GM12878 (cell line): ENCODE results near the gene MCF2L2. TPM values are rescaled to one million over a fixed set of nuclear protein-coding genes. Genes with fewer than 3 reads are reported as not detected.

Source experiments
- ATAC-seq: fragments of 200-7000 bp; cut with Tn5 transposase; 3 replicates; pipeline ENCODE4 v1.9.1; 2020; ENCODE audit warnings: mild to moderate bottlenecking, moderate library complexity
- BruUV-seq: library from RNA; stranded (reverse); fragments of 400-500 nt; replicated peaks from 2 replicates; lab custom pipeline; 2021; lab: Mats Ljungman, UMichigan
- CTCF ChIA-PET: fragments of 300-600 bp; sonication (Branson Sonifier 250); formaldehyde crosslinking; extraction: SDS; loops from one replicate; lab custom pipeline; 2021; ENCODE audit warnings: inconsistent platforms; lab: Yijun Ruan, JAX
- POLR2A ChIA-PET: fragments of 350-600 bp; formaldehyde crosslinking; extraction: SDS; loops from one replicate; lab custom pipeline; 2021; ENCODE audit warnings: inconsistent platforms; lab: Charles Lee
- RAD21 ChIA-PET: fragments of 300-600 bp; sonication (Branson Sonifier 250); formaldehyde crosslinking; loops from one replicate; lab custom pipeline; 2023; ENCODE audit warnings: antibody characterized with exemption; ENCODE audit not compliant: unreplicated experiment; lab: Charles Lee
- SMC1A ChIA-PET: fragments of 300-600 bp; sonication (Branson Sonifier 250); formaldehyde crosslinking; loops from one replicate; lab custom pipeline; 2023; ENCODE audit not compliant: unreplicated experiment, uncharacterized antibody; lab: Charles Lee
- DNase-seq: peaks from one replicate; pipeline ENCODE4 v3.0.0-alpha.2; 2011; ENCODE audit warnings: low read depth, low spot score
- FAIRE-seq: peaks from 3 replicates; lab custom pipeline; 2011; peaks lifted over from hg19 to GRCh38; lab: Jason Lieb, UNC
- H2AFZ ChIP-seq: 2 replicates; pipeline ENCODE4 v1.6.0; 2011; ENCODE audit warnings: low read depth, low read length, control low read depth; ENCODE audit not compliant: control insufficient read depth
- H3K27ac ChIP-seq: 2 replicates; pipeline ENCODE4 v1.5.1; 2011; ENCODE audit warnings: control low read depth; ENCODE audit not compliant: control insufficient read depth, insufficient read depth
- H3K27me3 ChIP-seq, 2 experiments: replicated peaks in 1 of 2; 2 replicates each; pipeline versions ENCODE4 v1.6.0 to v1.6.1; 2011; ENCODE audit warnings: low read length in 1 of 2; ENCODE audit not compliant: control insufficient read depth in 2 of 2, insufficient read depth in 2 of 2
- H3K36me3 ChIP-seq, 2 experiments: 2 replicates each; pipeline ENCODE4 v1.5.1; 2011; ENCODE audit warnings: low read length in 1 of 2; ENCODE audit not compliant: control insufficient read depth in 2 of 2, insufficient read depth in 2 of 2
- H3K4me1 ChIP-seq: 2 replicates; pipeline ENCODE4 v1.6.1; 2011; ENCODE audit warnings: mild to moderate bottlenecking, low read length, moderate library complexity, mixed read lengths; ENCODE audit not compliant: control insufficient read depth, insufficient read depth
- H3K4me2 ChIP-seq: 2 replicates; pipeline ENCODE4 v1.6.0; 2011; ENCODE audit warnings: control low read depth; ENCODE audit not compliant: control insufficient read depth, insufficient read depth
- H3K4me3 ChIP-seq: fragments of 200-600 bp; sonication (generic); 2 replicates; pipeline ENCODE4 v1.5.1; 2016
- H3K79me2 ChIP-seq: 2 replicates; pipeline ENCODE4 v1.6.0; 2011; ENCODE audit warnings: low read length; ENCODE audit not compliant: control insufficient read depth, insufficient read depth
- H3K9ac ChIP-seq: 2 replicates; pipeline ENCODE4 v1.8.0; 2011; ENCODE audit warnings: low read length, control low read depth, mixed read lengths; ENCODE audit not compliant: control insufficient read depth, insufficient read depth
- H3K9me3 ChIP-seq: replicated peaks from 3 replicates; pipeline ENCODE4 v1.5.1; 2011; ENCODE audit warnings: mild to moderate bottlenecking, low read length; ENCODE audit not compliant: control insufficient read depth, insufficient read depth
- H4K20me1 ChIP-seq: 2 replicates; pipeline ENCODE4 v1.6.0; 2011; ENCODE audit not compliant: control insufficient read depth, insufficient read depth
- BMI1 ChIP-seq: fragments of 450-650 bp; IDR thresholded peaks from 2 replicates; pipeline ENCODE4 v1.6.1; 2016; ENCODE audit warnings: mild to moderate bottlenecking, moderate library complexity, borderline replicate concordance
- CBX3 ChIP-seq: fragments of 200-600 bp; sonication (generic); IDR thresholded peaks from 2 replicates; pipeline ENCODE4 v1.6.1; 2016; ENCODE audit warnings: low read depth, borderline replicate concordance
- CHD2 ChIP-seq: IDR thresholded peaks from 2 replicates; pipeline ENCODE4 v1.6.1; 2011; ENCODE audit warnings: low read depth, low read length, improper control_type of control experiment, borderline replicate concordance
- EZH2 ChIP-seq: IDR thresholded peaks from 2 replicates; pipeline ENCODE4 v1.6.1; 2012; ENCODE audit warnings: low read depth, mild to moderate bottlenecking, control low read depth, inconsistent platforms, low read length, borderline replicate concordance; ENCODE audit not compliant: control insufficient read depth
- IRF3 ChIP-seq: fragments of 450-650 bp; IDR thresholded peaks from 2 replicates; pipeline ENCODE4 v1.6.1; 2014; ENCODE audit warnings: mild to moderate bottlenecking
- IRF4 ChIP-seq: IDR thresholded peaks from 2 replicates; pipeline ENCODE4 v1.6.1; 2011; ENCODE audit warnings: low read depth, low read length
- KDM1A ChIP-seq: fragments of 200-600 bp; sonication (generic); IDR thresholded peaks from 2 replicates; pipeline ENCODE4 v1.6.1; 2016; ENCODE audit warnings: borderline replicate concordance
- NFYB ChIP-seq: IDR thresholded peaks from 2 replicates; pipeline ENCODE4 v1.6.1; 2011; ENCODE audit warnings: low read depth, mild to moderate bottlenecking, low read length, improper control_type of control experiment, moderate library complexity; ENCODE audit not compliant: insufficient read depth
- PAX8 ChIP-seq: fragments of 450-650 bp; IDR thresholded peaks from 2 replicates; pipeline ENCODE4 v1.6.1; 2017; ENCODE audit warnings: mild to moderate bottlenecking, moderate library complexity
- PBX3 ChIP-seq: IDR thresholded peaks from 2 replicates; pipeline ENCODE4 v1.6.1; 2011; ENCODE audit warnings: mild to moderate bottlenecking, low read depth, low read length, moderate library complexity; ENCODE audit not compliant: insufficient replicate concordance
- RUNX3 ChIP-seq: IDR thresholded peaks from 2 replicates; pipeline ENCODE4 v1.6.1; 2012; ENCODE audit warnings: low read length, inconsistent platforms
- ZBTB4 ChIP-seq: fragments of 450-650 bp; formaldehyde crosslinking; IDR thresholded peaks from 2 replicates; pipeline ENCODE4 v1.4.0; 2022; ENCODE audit warnings: mild to moderate bottlenecking, moderate library complexity
- ZBTB40 ChIP-seq: fragments of 450-650 bp; IDR thresholded peaks from 2 replicates; pipeline ENCODE4 v1.6.1; 2016; ENCODE audit warnings: mild to moderate bottlenecking, moderate library complexity, borderline replicate concordance
- ZNF622 ChIP-seq: fragments of 450-650 bp; IDR thresholded peaks from 2 replicates; pipeline ENCODE4 v1.6.1; 2017; ENCODE audit warnings: mild to moderate bottlenecking, inconsistent platforms
- ZSCAN29 ChIP-seq: fragments of 450-650 bp; IDR thresholded peaks from 2 replicates; pipeline ENCODE4 v1.6.1; 2017; ENCODE audit warnings: mild to moderate bottlenecking, moderate library complexity
- WGBS: methylation state at CpG from one replicate; pipeline ENCODE4 v1.1.6; 2016; ENCODE audit warnings: low lambda C conversion rate; ENCODE audit not compliant: insufficient replicate concordance, insufficient coverage; ENCODE audit errors: missing lambda C conversion rate; 5-methylcytosine and 5-hydroxymethylcytosine counted together
- in situ Hi-C: fragments of 300-500 bp; cut with MboI; formaldehyde crosslinking; loops from 9 replicates; pipeline ENCODE4 v1.14.3; 2018; ENCODE audit warnings: mixed read lengths
- intact Hi-C: fragments of 100-400 bp; cut with micrococcal nuclease; formaldehyde crosslinking; loops from one replicate; pipeline ENCODE4 v1.14.2; 2022; ENCODE audit not compliant: unreplicated experiment
- polyA plus RNA-seq, 11 experiments: library from polyadenylated mRNA; depleted of rRNA in 4 of 11; unstranded in 6 of 11; stranded (reverse) in 5 of 11; fragments of >200 nt; fragmentation: Nextera tagmentation in 4 of 11; fragmentation: Illumina TruSeq in 1 of 11; extraction: Ambion mirVana in 4 of 11; extraction: Trizol in 1 of 11; gene quantifications; 1 replicate in 1 of 11; 2 replicates in 10 of 11; pipeline versions ENCODE4 v1.2.1 to v1.2.3, GENCODE V29; 2011 to 2016; ENCODE audit warnings: inconsistent platforms in 2 of 11, missing spikeins in 2 of 11, low read depth in 1 of 11
- total RNA-seq, 4 experiments: library from RNA; depleted of rRNA in 3 of 4; stranded (reverse); fragments of >200 nt in 3 of 4; fragmentation: Illumina TruSeq in 1 of 4; extraction: Trizol in 1 of 4; gene quantifications; 2 replicates each; pipeline versions ENCODE4 v1.2.1 to v1.2.3, GENCODE V29; 2013 to 2021

MCF2L2 gene
- total and polyA plus RNA-seq, 10 of the 15 experiments (the other 5 are each of a cell fraction or from before 2014, with no cell fraction given): 0.37 to 2.8 (median 1.4) TPM

- no peak for FAIRE-seq
- ATAC-seq: no peak
- Histone ChIP-seq H3K9me3 (peaks cover 10% of the 10 kb centered on the region), H2AFZ (no peak overlapping the region), H3K4me1 (peaks cover 29% of the 10 kb centered on the region), H3K9ac (no peak overlapping the region), H3K36me3 (no peaks in the 10 kb centered on the region), H3K27ac (no peak overlapping the region), H4K20me1 (no peaks in the 10 kb centered on the region), H3K4me3 (no peak overlapping the region), H3K27me3 (no peaks in the 10 kb centered on the region), H3K79me2 (no peaks in the 10 kb centered on the region), H3K4me2 (no peak overlapping the region)
- WGBS: 63% methylated on average over 3 of the region's 3 CpGs
- CTCF ChIA-PET: interaction anchor here (1.0 kb wide), 1 partner anchor 10 kb away, joined by 3 read pairs; no protein-coding TSS in a partner anchor
- SMC1A ChIA-PET: interaction anchor here (1.7 kb wide), 1 partner anchor 28 kb away, joined by 6 read pairs; no protein-coding TSS in a partner anchor
- no peak for DNase-seq
- POLR2A ChIA-PET: no interaction called here
- in situ Hi-C loops (no loop called here), intact Hi-C loops (no loop called here)
- RAD21 ChIA-PET: no interaction called here
- no TSS peak for BruUV-seq
- no peak for TF ChIP-seq IRF3
- TF ChIP-seq IRF4: no peak
- TF ChIP-seq ZSCAN29: no peak
- no peak for TF ChIP-seq ZBTB40
- TF ChIP-seq EZH2: no peak
- TF ChIP-seq NFYB: no peak
- no peak for TF ChIP-seq PBX3
- TF ChIP-seq KDM1A: no peak
- no peak for TF ChIP-seq RUNX3
- TF ChIP-seq PAX8: no peak
- no peak for TF ChIP-seq CHD2
- TF ChIP-seq CBX3: no peak
- no peak for TF ChIP-seq BMI1
- no peak for TF ChIP-seq ZBTB4 (CRISPR knock-in tag)
- no peak for TF ChIP-seq ZNF622
Measured at GRCh38 chr3:183439515-183439914, 11.1 kb upstream of the MCF2L2 start.
